IMR-90 (cell line): ENCODE results near the gene ATP9B.

Source experiments
- BHLHE40 ChIP-seq: fragments of 150-350 bp; IDR thresholded peaks from 2 replicates; pipeline ENCODE4 v1.6.1; 2016; ENCODE audit warnings: mild to moderate bottlenecking, low read depth, low read length
- CEBPB ChIP-seq: IDR thresholded peaks from 2 replicates; pipeline ENCODE4 v1.6.1; 2012; ENCODE audit warnings: low read depth, low read length, improper control_type of control experiment
- MAFK ChIP-seq: IDR thresholded peaks from 2 replicates; pipeline ENCODE4 v1.6.1; 2012; ENCODE audit warnings: low read depth, low read length, improper control_type of control experiment
- POLR2A ChIP-seq: IDR thresholded peaks from 2 replicates; pipeline ENCODE4 v1.6.1; 2012; ENCODE audit warnings: mild to moderate bottlenecking, low read depth, low read length
- RCOR1 ChIP-seq: IDR thresholded peaks from 2 replicates; pipeline ENCODE4 v1.6.1; 2012; ENCODE audit warnings: mild to moderate bottlenecking, low read length, improper control_type of control experiment; ENCODE audit not compliant: insufficient replicate concordance
- USF2 ChIP-seq: fragments of 150-350 bp; IDR thresholded peaks from 2 replicates; pipeline ENCODE4 v1.6.1; 2017; ENCODE audit warnings: mild to moderate bottlenecking, antibody characterized with exemption, low read length, low read depth
- TF ChIP-seq, protein P1 (sequence below): conservative IDR thresholded peaks from 2 replicates; pipeline ENCODE4 v1.5.1; 2012; ENCODE audit warnings: mild to moderate bottlenecking, low read depth, low read length, improper control_type of control experiment

GRCh38 chr18:79135924-79136323 lies 66.7 kb downstream of the ATP9B start:
- TF ChIP-seq, protein P1, sequence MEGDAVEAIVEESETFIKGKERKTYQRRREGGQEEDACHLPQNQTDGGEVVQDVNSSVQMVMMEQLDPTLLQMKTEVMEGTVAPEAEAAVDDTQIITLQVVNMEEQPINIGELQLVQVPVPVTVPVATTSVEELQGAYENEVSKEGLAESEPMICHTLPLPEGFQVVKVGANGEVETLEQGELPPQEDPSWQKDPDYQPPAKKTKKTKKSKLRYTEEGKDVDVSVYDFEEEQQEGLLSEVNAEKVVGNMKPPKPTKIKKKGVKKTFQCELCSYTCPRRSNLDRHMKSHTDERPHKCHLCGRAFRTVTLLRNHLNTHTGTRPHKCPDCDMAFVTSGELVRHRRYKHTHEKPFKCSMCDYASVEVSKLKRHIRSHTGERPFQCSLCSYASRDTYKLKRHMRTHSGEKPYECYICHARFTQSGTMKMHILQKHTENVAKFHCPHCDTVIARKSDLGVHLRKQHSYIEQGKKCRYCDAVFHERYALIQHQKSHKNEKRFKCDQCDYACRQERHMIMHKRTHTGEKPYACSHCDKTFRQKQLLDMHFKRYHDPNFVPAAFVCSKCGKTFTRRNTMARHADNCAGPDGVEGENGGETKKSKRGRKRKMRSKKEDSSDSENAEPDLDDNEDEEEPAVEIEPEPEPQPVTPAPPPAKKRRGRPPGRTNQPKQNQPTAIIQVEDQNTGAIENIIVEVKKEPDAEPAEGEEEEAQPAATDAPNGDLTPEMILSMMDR: no peak
- TF ChIP-seq POLR2A (no peak), BHLHE40 (no peak), MAFK (no peak), CEBPB (no peak), USF2 (no peak), RCOR1 (no peak)
